Endothelial cell of umbilical vein (primary cell): ENCODE data around the gene PFDN5. TPM values are rescaled to one million over a fixed set of nuclear protein-coding genes. Genes with fewer than 3 reads are reported as not detected.

Experiments used
- BruUV-seq: library from RNA; stranded (reverse); fragments of 400-500 nt; replicated peaks from 2 replicates; lab custom pipeline; 2021; lab: Mats Ljungman, UMichigan
- CTCF ChIA-PET: fragments of 300-600, 350-600 bp; sonication (Branson Sonifier 250); formaldehyde crosslinking; loops from one replicate; lab custom pipeline; 2021; ENCODE audit warnings: antibody characterized with exemption, inconsistent platforms; lab: Charles Lee
- POLR2A ChIA-PET: fragments of 300-600, 350-600 bp; sonication (Branson Sonifier 250); formaldehyde crosslinking; loops from one replicate; lab custom pipeline; 2021; ENCODE audit warnings: antibody characterized with exemption, inconsistent platforms; lab: Charles Lee
- DNase-seq: peaks from one replicate; pipeline ENCODE4 v3.0.0-alpha.2; 2011; ENCODE audit warnings: low read depth, low spot score
- FAIRE-seq: peaks from 2 replicates; lab custom pipeline; 2011; peaks lifted over from hg19 to GRCh38; lab: Jason Lieb, UNC
- H2AFZ ChIP-seq: 2 replicates; pipeline ENCODE4 v1.6.0; 2012; ENCODE audit warnings: low read depth, low read length, control low read depth, inconsistent platforms
- H3K27ac ChIP-seq: 2 replicates; pipeline ENCODE4 v1.5.1; 2011; ENCODE audit warnings: low read depth, mild to moderate bottlenecking, control low read depth, low read length, moderate library complexity; ENCODE audit not compliant: insufficient read depth
- H3K27me3 ChIP-seq, 2 experiments: 2 replicates each; pipeline versions ENCODE4 v1.6.0 to v1.6.1; 2011; ENCODE audit warnings: low read length in 2 of 2, mixed read lengths in 1 of 2; ENCODE audit not compliant: control insufficient read depth in 2 of 2, insufficient read depth in 2 of 2
- H3K36me3 ChIP-seq, 2 experiments: 2 replicates in 1 of 2; 3 replicates in 1 of 2; pipeline ENCODE4 v1.5.1; 2011; ENCODE audit warnings: low read length in 2 of 2, mild to moderate bottlenecking in 1 of 2, moderate library complexity in 1 of 2; ENCODE audit not compliant: control insufficient read depth in 2 of 2, insufficient read depth in 2 of 2; ENCODE audit errors: extremely low read depth in 1 of 2
- H3K4me1 ChIP-seq: 3 replicates; pipeline ENCODE4 v1.5.1; 2011; ENCODE audit warnings: mild to moderate bottlenecking, low read length; ENCODE audit not compliant: control insufficient read depth, insufficient read depth; ENCODE audit errors: extremely low read depth
- H3K4me2 ChIP-seq: 2 replicates; pipeline ENCODE4 v1.6.1; 2011; ENCODE audit warnings: low read length, control low read depth, mixed read lengths; ENCODE audit not compliant: insufficient read depth
- H3K4me3 ChIP-seq, 3 experiments: fragments of 200-600 bp in 1 of 3; sonication (generic), shearing (Covaris generic) in 1 of 3; replicated peaks in 1 of 3; 2 replicates each; pipeline ENCODE4 v1.5.1; 2011 to 2016; ENCODE audit warnings: control low read depth in 3 of 3, low read length in 3 of 3, mild to moderate bottlenecking in 2 of 3, inconsistent platforms in 1 of 3, low read depth in 1 of 3, moderate library complexity in 1 of 3; ENCODE audit not compliant: insufficient read depth in 1 of 3
- H3K79me2 ChIP-seq: 2 replicates; pipeline ENCODE4 v1.6.0; 2012; ENCODE audit warnings: low read length, inconsistent platforms; ENCODE audit not compliant: control insufficient read depth, insufficient read depth
- H3K9ac ChIP-seq: replicated peaks from 2 replicates; pipeline ENCODE3; 2011; ENCODE audit warnings: low read length, control low read depth; ENCODE audit not compliant: insufficient read depth; ENCODE audit errors: extremely low read depth
- H3K9me1 ChIP-seq: replicated peaks from 3 replicates; pipeline ENCODE4 v1.6.0; 2011; ENCODE audit warnings: mild to moderate bottlenecking, low read length; ENCODE audit not compliant: control insufficient read depth, insufficient read depth; ENCODE audit errors: extremely low read depth
- H3K9me3 ChIP-seq: replicated peaks from 2 replicates; pipeline ENCODE4 v1.5.1; 2012; ENCODE audit warnings: low read length, inconsistent platforms; ENCODE audit not compliant: control insufficient read depth, insufficient read depth
- H4K20me1 ChIP-seq: replicated peaks from 2 replicates; pipeline ENCODE3; 2011; ENCODE audit warnings: mild to moderate bottlenecking, low read length; ENCODE audit not compliant: control insufficient read depth, insufficient read depth; ENCODE audit errors: extremely low read depth
- CTCF ChIP-seq, 2 donors: IDR thresholded peaks; 1 replicate in 1 of 2; 2 replicates in 1 of 2; pipeline ENCODE4 v1.5.1; 2011; ENCODE audit warnings: low read length in 2 of 2, mild to moderate bottlenecking in 2 of 2, moderate library complexity in 2 of 2, control low read depth in 1 of 2, inconsistent platforms in 1 of 2, low read depth in 1 of 2; ENCODE audit not compliant: insufficient read depth in 1 of 2; ENCODE audit errors: extremely low read depth in 1 of 2
- EZH2 ChIP-seq: IDR thresholded peaks from 2 replicates; pipeline ENCODE4 v1.6.1; 2012; ENCODE audit warnings: borderline replicate concordance, low read depth, mild to moderate bottlenecking, moderate library complexity, low read length, inconsistent platforms; ENCODE audit not compliant: severe bottlenecking
- FOS ChIP-seq: IDR thresholded peaks from 2 replicates; pipeline ENCODE4 v1.6.1; 2011; ENCODE audit warnings: mild to moderate bottlenecking, low read length, moderate library complexity, borderline replicate concordance; ENCODE audit not compliant: insufficient read depth
- GATA2 ChIP-seq: IDR thresholded peaks from 2 replicates; pipeline ENCODE4 v1.7.0; 2011; ENCODE audit warnings: low read depth, mild to moderate bottlenecking, moderate library complexity, mixed read lengths, low read length; ENCODE audit not compliant: insufficient read length, insufficient read depth
- JUN ChIP-seq: IDR thresholded peaks from 2 replicates; pipeline ENCODE4 v1.6.1; 2011; ENCODE audit warnings: borderline replicate concordance, low read depth; ENCODE audit not compliant: insufficient read length, insufficient read depth
- MAX ChIP-seq: IDR thresholded peaks from 2 replicates; pipeline ENCODE4 v1.6.1; 2011; ENCODE audit not compliant: insufficient read depth, insufficient read length
- MYC ChIP-seq: IDR thresholded peaks from one replicate; pipeline ENCODE4 v1.6.1; 2011; ENCODE audit warnings: mild to moderate bottlenecking, low read depth, low read length
- POLR2A ChIP-seq: IDR thresholded peaks from 2 replicates; pipeline ENCODE4 v1.6.1; 2012; ENCODE audit warnings: low read depth, mild to moderate bottlenecking, control low read depth, low read length
- POLR2AphosphoS5 ChIP-seq: IDR thresholded peaks from 2 replicates; pipeline ENCODE4 v1.6.1; 2012; ENCODE audit warnings: low read depth, mild to moderate bottlenecking, control low read depth, low read length, moderate library complexity; ENCODE audit not compliant: insufficient read depth
- dilution Hi-C: fragments of 300-500 bp; cut with MboI; formaldehyde crosslinking; loops from one replicate; pipeline ENCODE4 v1.15.0; 2019; ENCODE audit warnings: low sequenced_read_pairs; ENCODE audit not compliant: extremely low pct_ligation_motif_present
- intact Hi-C: fragments of 100-400 bp; cut with micrococcal nuclease; formaldehyde crosslinking; loops from one replicate; pipeline ENCODE4 v1.10.0; 2022
- polyA plus RNA-seq, 4 experiments: library from polyadenylated mRNA; depleted of rRNA in 3 of 4; stranded (reverse) in 3 of 4; unstranded in 1 of 4; fragments of >200 nt; gene quantifications; 2 replicates each; pipeline versions ENCODE4 v1.2.1 to v1.2.3, GENCODE V29; 2011 to 2012; ENCODE audit warnings: missing spikeins in 1 of 4
- total RNA-seq: library from RNA; stranded (reverse); gene quantifications from 2 replicates; pipeline ENCODE4 v1.2.3, GENCODE V29; 2021

The PFDN5 gene
- total and polyA plus RNA-seq, 2 donors (not counting 3 experiments of a cell fraction or from before 2014, with no cell fraction given) = 301 to 745 TPM

GRCh38 chr12:53255996-53256395 lies 39.3 kb upstream of the PFDN5 start:
- Histone ChIP-seq H3K27ac (no peak overlapping the region), H3K36me3 (peaks cover 2 to 6% of the 10 kb centered on the region in 2 experiments), H3K9me1 (no peaks in the 10 kb centered on the region), H3K4me3 (no peak overlapping the region), H3K4me1 (peaks cover 22% of the 10 kb centered on the region), H3K9ac (no peak overlapping the region), H3K27me3 (no peaks in the 10 kb centered on the region), H3K4me2 (no peak overlapping the region), H3K9me3 (no peaks in the 10 kb centered on the region), H3K79me2 (peaks cover 16% of the 10 kb centered on the region), H4K20me1 (no peaks in the 10 kb centered on the region), H2AFZ (no peak overlapping the region)
- no peak for DNase-seq
- dilution Hi-C loops (no loop called here), intact Hi-C loops (no loop called here)
- FAIRE-seq = no peak
- BruUV-seq = no TSS peak
- CTCF ChIA-PET = interaction anchor here (1.0 kb wide), 2 partner anchors 32 to 43 kb away, joined by 5 read pairs; no protein-coding TSS in a partner anchor
- POLR2A ChIA-PET = no interaction called here
- no peak for TF ChIP-seq MYC
- TF ChIP-seq MAX = no peak
- no peak for TF ChIP-seq POLR2A
- TF ChIP-seq POLR2AphosphoS5 = no peak
- no peak for TF ChIP-seq CTCF (IDR thresholded peaks at IDR 0.05; ENCODE audit: extremely low read depth in 1 of 2, insufficient read depth in 1 of 2, low read depth in 1 of 2, low read length in 2 of 2)
- TF ChIP-seq JUN = no peak
- TF ChIP-seq FOS = no peak
- no peak for TF ChIP-seq GATA2
- TF ChIP-seq EZH2 = no peak
